ENCODE data around the gene PLEKHG3. TPM values are rescaled to one million over a fixed set of nuclear protein-coding genes. Genes with fewer than 3 reads are reported as not detected.

PLEKHG3 gene
- polyA plus RNA-seq, 3 donors, result 6.3 to 21.6 (median 13.0) TPM

DNA sequence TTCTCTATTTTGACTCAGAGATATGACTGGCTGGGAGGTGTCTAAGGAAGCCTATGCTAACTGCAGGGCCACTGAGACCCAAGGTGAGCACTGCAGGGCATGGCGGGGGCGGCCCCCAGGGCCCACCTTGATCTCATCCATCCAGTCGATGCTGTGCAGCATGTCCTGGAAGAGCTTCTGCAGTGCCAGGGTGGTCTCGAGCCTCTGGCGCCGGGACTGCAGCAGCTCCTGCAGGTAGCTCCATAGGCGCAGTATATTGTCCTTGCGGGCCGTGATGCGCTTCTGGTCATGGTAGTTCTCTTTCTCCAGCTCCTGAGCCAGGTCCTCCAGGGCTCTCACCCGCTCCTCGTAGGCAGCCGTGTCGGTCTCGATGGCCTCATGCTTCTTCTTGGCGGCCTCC is 91.0 kb downstream of the PLEKHG3 start:
- no peaks in the 10 kb centered on the region for H3K79me2 ChIP-seq (ENCODE audit: insufficient read depth, low read length)
- no peak overlapping the region for H3K27ac Mint-ChIP-seq

GRCh38 chr14:64795921-64796320 is 91.7 kb downstream of the PLEKHG3 start:
- Histone ChIP-seq H3K4me2 (replicated peaks; ENCODE audit: extremely low read depth, low read length, poor library complexity, severe bottlenecking) (no peak overlapping the region), H3K9me3 (replicated peaks in 1 of 2; ENCODE audit: control insufficient read depth in 1 of 2, insufficient read depth in 1 of 2, low read length in 2 of 2) (no peaks in the 10 kb centered on the region), H2AFZ (ENCODE audit: insufficient read depth, low read depth, low read length, poor library complexity, severe bottlenecking) (no peak overlapping the region), H4K20me1 (ENCODE audit: insufficient read depth, low read length) (no peaks in the 10 kb centered on the region), H3K4me1 (ENCODE audit: control insufficient read depth in 1 of 2, insufficient read depth in 2 of 2, low read length in 2 of 2) (no peaks in the 10 kb centered on the region), H3K27ac (ENCODE audit: low read depth in 1 of 2, low read length in 2 of 2) (no peak overlapping the region), H3K4me3 (replicated peaks in 1 of 3; ENCODE audit: low read depth in 2 of 3, low read length in 3 of 3) (no peak overlapping the region), H3K36me3 (replicated peaks in 1 of 2; ENCODE audit: control insufficient read depth in 1 of 2, insufficient read depth in 2 of 2, low read length in 2 of 2) (no peaks in the 10 kb centered on the region), H3K9ac (ENCODE audit: insufficient read depth, low read length, poor library complexity, severe bottlenecking) (no peak overlapping the region), H3K79me2 (ENCODE audit: insufficient read depth, low read length) (no peaks in the 10 kb centered on the region), H3K27me3 (ENCODE audit: control insufficient read depth in 2 of 2, insufficient read depth in 2 of 2, low read length in 2 of 2) (no peaks in the 10 kb centered on the region)
- 86% methylated on average over 1 of the region's 3 CpGs for WGBS (ENCODE audit: insufficient coverage)
- Mint-ChIP-seq H3K4me3 (no peak overlapping the region), H3K27ac (no peak overlapping the region), H3K9me3 (no peaks in the 10 kb centered on the region), H3K4me1 (peaks cover 2% of the 10 kb centered on the region), H3K27me3 (ENCODE audit: low read depth in 3 of 3) (peaks cover 2 to 4% (median 2%) of the 10 kb centered on the region in 3 donors), H3K36me3 (no peaks in the 10 kb centered on the region)
- intact Hi-C loops (cut with micrococcal nuclease), result no loop called here
- TF ChIP-seq CTCF (IDR thresholded peaks at IDR 0.05), result no peak
- DNase-seq, result no peak

More for the DNA sequence above, 91.0 kb downstream of the PLEKHG3 start:
- Histone ChIP-seq H3K4me1 (ENCODE audit: control insufficient read depth in 1 of 2, insufficient read depth in 2 of 2, low read length in 2 of 2) (no peaks in the 10 kb centered on the region), H3K4me2 (replicated peaks; ENCODE audit: extremely low read depth, low read length, poor library complexity, severe bottlenecking) (no peak overlapping the region), H4K20me1 (ENCODE audit: insufficient read depth, low read length) (no peaks in the 10 kb centered on the region), H3K27me3 (ENCODE audit: control insufficient read depth in 2 of 2, insufficient read depth in 2 of 2, low read length in 2 of 2) (no peaks in the 10 kb centered on the region), H3K36me3 (replicated peaks in 1 of 2; ENCODE audit: control insufficient read depth in 1 of 2, insufficient read depth in 2 of 2, low read length in 2 of 2) (no peaks in the 10 kb centered on the region), H3K4me3 (replicated peaks in 1 of 3; ENCODE audit: low read depth in 2 of 3, low read length in 3 of 3) (no peak overlapping the region), H3K9me3 (replicated peaks in 1 of 2; ENCODE audit: control insufficient read depth in 1 of 2, insufficient read depth in 1 of 2, low read length in 2 of 2) (no peaks in the 10 kb centered on the region), H3K9ac (ENCODE audit: insufficient read depth, low read length, poor library complexity, severe bottlenecking) (no peak overlapping the region), H3K27ac (ENCODE audit: low read depth in 1 of 2, low read length in 2 of 2) (no peak overlapping the region), H2AFZ (ENCODE audit: insufficient read depth, low read depth, low read length, poor library complexity, severe bottlenecking) (no peak overlapping the region)
- intact Hi-C loops (cut with micrococcal nuclease), result no loop called here
- H3K4me1 Mint-ChIP-seq, result peaks cover 2% of the 10 kb centered on the region
- 98% methylated on average over 16 of the region's 16 CpGs for WGBS (ENCODE audit: insufficient coverage)
- H3K9me3 Mint-ChIP-seq, result no peaks in the 10 kb centered on the region
- H3K4me3 Mint-ChIP-seq, result no peak overlapping the region
- TF ChIP-seq CTCF (IDR thresholded peaks at IDR 0.05), result no peak
- peaks cover 2 to 4% (median 3%) of the 10 kb centered on the region in 3 donors for H3K27me3 Mint-ChIP-seq (ENCODE audit: low read depth in 3 of 3)
- no peak for DNase-seq
- no peaks in the 10 kb centered on the region for H3K36me3 Mint-ChIP-seq

Data from CD14-positive monocyte (primary cell).